NCI-H345 treated with DMSO at 0.1 percent for 48 hours (cell line): ENCODE data around the gene HDDC3.
A peak's percentile ranks its signal among the peaks of the same experiment; 100 is the strongest.

Experiments
- DNase-seq: peaks from one replicate; lab custom pipeline; 2025; ENCODE audit not compliant: unreplicated experiment; lab: John Stamatoyannopoulos, UW

Gene HDDC3

GRCh38 chr15:90931828-90932659 is at the start of gene HDDC3:
Gene HDDC3, minus strand, starts transcription at chr15:90932549. Its CDS starts 9 bp downstream, at chr15:90932540.
- DNase-seq: peak; percentile 66

- DNase-seq: no peak
Measured at GRCh38 chr15:90982135-90982534, 49.8 kb upstream of the HDDC3 start.

- no peak for DNase-seq
Measured at GRCh38 chr15:90981681-90982080, 49.3 kb upstream of the HDDC3 start.

- no peak for DNase-seq
Measured at GRCh38 chr15:90979582-90979981, 47.2 kb upstream of the HDDC3 start.

GRCh38 chr15:90974216-90974615 is 41.9 kb upstream of the HDDC3 start:
- DNase-seq: no peak

GRCh38 chr15:90972133-90972532 is 39.8 kb upstream of the HDDC3 start:
- no peak for DNase-seq

DNA sequence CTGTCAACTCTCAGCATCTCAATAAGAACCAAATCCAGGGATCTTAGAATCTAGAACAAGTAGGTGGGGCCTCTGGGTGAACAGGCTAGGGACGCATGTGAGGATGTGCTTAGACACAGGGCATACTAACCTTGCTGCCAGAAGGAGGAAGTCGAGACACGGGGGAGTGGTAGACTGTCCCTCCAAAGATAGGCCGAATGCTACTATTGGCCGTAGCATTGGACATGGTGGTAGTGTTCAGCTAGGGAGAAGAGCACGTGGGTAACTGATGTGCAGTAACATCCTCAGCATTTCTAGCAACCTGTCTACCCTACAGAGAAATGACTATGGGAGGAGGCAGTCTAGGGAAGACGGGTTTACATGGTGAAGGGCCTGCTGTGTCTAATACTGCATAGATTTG is 37.9 kb upstream of the HDDC3 start:
- no peak for DNase-seq

DNA sequence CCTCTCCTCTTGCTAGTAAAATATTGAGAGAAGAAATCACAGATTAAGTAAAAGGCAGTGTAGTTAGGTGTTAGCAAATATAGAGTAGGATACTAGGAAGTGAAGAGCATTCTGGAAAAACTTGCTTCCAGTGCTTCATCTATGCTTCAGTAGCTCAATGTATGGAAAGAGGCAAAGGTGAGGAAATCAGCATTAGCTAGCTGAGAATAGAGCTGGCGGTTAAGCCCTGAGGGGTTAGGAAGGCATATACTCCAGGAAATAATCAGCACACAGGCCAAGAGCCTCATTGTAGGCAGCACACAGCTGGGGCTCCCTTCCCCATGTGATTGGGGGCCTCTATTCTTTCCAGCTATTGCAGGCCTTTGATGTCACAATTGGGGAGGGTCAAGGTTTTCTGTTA is 36.1 kb upstream of the HDDC3 start:
- DNase-seq: no peak

DNA sequence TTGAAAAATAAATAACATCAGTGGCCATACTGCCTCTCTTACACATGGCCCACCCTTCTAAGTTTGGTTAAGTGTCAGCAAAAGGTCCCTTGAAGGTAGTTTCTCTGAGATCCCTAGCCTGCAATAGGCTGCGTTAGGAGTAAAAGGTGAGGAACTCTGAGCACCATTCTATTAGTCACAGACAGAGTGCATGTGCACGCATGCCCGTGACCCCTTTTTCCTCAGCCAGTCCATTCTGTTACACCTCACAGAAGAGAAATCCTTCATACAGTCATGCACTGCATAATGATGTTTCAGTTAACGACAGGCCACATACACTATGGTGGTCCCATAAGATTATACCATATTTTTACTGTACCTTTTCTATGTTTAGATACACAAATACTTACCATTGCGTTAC is 34.9 kb upstream of the HDDC3 start:
- DNase-seq: no peak

GRCh38 chr15:90966262-90966661 is 33.9 kb upstream of the HDDC3 start:
- no peak for DNase-seq

DNA sequence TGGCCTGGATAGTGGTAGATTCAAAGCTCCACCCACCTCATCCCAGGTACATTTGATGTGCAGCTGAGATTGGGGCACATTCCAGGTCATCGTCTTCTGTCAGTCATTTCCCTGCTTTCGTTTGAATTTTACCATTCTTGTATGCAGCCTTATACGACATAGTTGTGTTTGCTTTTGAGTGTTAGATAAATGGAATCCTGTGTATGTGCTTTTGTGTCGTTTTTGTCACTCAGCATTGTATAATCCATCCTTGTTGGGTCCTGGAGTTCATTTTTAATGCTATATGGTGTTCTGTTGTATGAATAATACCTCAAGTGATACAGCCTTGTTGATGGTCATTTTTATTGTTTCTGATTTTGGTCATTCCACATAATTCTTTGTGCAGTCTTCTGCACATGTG is 29.7 kb upstream of the HDDC3 start:
- no peak for DNase-seq

DNA sequence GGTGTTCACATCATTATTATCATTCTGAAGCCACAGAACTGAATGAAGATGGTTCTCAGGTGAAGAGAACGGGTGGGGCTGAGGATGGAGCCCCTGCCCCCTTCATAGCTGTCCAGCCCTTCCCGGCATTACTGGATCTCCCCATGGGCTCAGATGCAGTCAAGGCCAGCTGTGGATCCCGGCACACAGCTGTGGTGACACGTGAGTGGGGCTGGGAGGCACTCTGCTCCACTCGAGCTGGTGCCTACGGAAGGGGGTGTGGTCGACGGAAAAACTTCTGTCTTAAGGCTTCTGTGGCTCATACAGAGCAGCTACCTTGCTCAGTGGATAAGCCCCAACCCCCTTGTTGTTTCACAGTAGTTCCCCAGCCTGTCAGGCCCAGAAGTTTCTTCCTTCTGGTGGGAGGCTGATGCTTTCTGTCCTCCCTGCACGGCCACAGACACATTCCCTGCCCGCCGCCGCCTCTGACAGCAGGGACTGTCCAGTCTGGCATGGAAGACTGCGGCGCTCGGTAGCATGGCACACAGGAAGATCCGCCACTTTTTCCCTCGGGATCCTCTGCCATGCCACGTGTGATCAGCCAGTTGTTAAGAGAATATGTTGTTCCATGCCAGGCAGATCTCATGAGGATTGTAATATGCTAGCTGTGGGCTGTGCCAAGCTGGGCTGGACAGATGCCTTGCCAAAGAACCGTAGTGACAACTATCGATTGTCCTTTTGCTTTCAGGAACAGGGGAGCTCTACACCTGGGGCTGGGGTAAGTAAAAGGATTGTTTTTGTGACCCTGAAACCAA is 28.1 kb upstream of the HDDC3 start:
- DNase-seq: no peak

DNA sequence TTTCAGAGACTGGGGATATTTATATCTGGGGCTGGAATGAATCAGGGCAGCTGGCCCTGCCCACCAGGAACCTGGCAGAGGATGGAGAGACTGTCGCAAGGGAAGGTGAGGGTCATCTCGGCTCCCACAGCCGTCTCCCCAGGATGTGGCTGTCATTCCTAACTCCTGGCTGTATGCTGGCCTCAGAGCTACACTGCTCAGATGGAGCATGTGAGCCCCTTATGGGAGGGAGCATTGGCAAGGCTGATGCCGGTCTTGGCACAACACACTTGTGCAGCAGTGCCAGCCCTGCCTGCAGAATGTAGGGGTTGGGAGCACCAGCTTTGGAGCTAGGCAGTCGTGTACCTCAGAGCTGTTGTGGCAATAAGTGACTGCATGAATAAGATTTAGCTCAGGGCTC is 27.5 kb upstream of the HDDC3 start:
- no peak for DNase-seq

DNA sequence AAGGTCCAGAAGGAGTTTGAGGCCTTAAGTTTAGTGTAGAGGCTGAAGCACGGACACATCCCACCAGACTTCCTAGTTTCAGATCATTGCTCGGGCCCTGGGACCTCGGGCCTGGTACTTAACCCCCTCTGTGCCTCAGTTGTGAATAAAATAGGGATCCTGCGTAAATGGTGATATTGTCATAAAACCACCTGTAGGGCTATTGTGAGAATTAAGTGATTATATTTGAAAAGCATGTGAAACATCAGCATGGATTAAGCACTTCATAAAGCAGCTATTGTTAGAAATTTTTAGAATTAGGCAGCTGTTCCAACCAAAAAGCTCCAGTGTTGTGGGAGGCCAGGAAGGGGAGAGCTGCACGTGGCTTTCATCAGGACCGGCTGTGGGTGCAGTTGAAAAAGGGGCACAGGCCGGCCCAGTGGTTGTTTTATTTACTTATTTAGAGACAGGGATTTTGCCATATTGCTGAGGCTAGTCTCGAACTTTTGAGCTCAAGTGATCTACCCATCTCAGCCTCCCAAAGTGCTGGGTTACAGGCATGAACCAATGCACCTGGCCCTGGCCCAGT is 26.8 kb upstream of the HDDC3 start:
- no peak for DNase-seq

GRCh38 chr15:90957791-90958190 is 25.4 kb upstream of the HDDC3 start:
- no peak for DNase-seq

DNA sequence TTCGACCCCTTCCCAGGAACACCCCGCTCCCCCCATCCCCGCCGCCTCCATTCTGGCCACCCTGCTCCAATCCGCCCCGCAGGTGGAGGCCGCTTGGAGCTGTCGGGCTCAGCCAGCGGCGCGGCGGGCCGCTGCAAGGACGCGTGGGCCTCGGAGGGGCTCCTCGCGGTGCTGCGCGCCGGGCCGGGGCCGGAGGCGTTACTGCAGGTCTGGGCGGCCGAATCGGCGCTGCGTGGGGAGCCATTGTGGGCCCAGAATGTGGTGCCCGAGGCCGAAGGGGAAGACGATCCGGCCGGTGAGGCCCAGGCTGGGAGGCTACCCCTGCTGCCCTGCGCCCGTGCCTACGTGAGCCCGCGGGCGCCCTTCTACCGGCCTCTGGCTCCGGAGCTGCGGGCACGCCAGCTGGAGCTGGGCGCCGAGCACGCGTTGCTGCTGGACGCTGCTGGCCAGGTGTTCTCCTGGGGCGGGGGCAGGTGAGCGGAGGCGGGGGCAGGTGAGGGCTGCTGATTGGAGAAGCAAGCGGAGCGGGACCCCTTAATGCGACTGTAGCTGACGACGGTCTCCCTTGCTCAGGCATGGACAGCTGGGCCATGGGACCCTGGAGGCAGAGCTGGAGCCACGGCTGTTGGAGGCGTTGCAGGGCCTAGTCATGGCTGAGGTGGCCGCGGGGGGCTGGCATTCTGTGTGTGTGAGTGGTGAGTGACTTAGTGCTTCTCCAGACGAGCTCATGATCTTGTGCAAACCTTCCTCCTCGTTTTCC is 24.9 kb upstream of the HDDC3 start:
- no peak for DNase-seq

DNA sequence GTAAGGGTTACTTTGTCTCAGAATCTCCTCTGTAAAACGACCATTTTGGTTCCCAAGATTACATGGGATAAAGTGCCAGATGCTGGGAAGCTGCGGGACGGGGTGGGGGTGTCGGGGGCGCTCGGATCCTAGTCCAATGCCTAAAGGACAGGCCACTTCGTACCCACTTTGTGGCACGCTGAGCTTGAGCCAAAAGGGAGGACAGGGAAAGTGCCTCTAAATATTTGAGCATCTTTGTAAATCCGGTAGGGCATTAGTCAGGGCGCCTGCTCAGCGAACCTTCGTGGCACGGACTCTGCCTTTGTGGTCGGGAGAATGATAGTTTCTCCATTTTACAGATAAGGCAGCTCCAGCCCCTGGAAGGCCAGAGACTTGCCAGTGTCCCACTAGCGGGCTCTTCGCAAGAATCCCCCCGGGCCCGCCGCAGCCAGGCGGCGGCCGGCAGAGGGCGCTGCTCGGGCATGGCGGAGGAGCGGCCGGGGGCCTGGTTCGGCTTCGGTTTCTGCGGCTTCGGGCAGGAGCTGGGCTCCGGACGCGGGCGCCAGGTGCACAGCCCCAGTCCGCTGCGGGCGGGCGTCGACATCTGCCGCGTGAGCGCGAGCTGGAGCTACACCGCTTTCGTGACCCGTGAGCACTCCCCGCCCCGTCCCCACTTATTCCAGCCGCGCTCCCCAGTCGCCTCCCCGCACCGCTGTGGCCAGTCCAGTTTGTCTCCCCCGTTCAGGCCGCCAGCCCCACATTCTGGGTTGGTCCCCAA is 24.1 kb upstream of the HDDC3 start:
- no peak for DNase-seq

- peak; percentile 1 for DNase-seq
Measured at GRCh38 chr15:90955624-90956273, 23.4 kb upstream of the HDDC3 start.

GRCh38 chr15:90954712-90955623 is 22.6 kb upstream of the HDDC3 start, which contains the start of gene RCCD1:
Gene RCCD1, plus strand, starts transcription at chr15:90954884. Its CDS starts 1,851 bp downstream, at chr15:90956735.
- peak; percentile 71 for DNase-seq
